Right renal pelvis (tissue), 4 donors: ENCODE data around the gene CCDC61. TPM values are rescaled to one million over a fixed set of nuclear protein-coding genes. Genes with fewer than 3 reads are reported as not detected.

ENCODE experiments used
- DNase-seq, 4 donors: peaks; one replicate each; pipeline ENCODE4 v3.0.0-alpha.2; 2013; ENCODE audit warnings: low read depth in 4 of 4, low spot score in 3 of 4, missing footprints in 1 of 4
- polyA plus RNA-seq, 4 donors: library from polyadenylated mRNA; unstranded; fragments of 120-200 nt; gene quantifications; one replicate each; pipeline ENCODE4 v1.2.1, GENCODE V29; 2013; ENCODE audit not compliant: insufficient read length in 4 of 4

CCDC61 gene
- polyA plus RNA-seq, 4 donors, result 10.6 to 14.6 (median 11.1) TPM

DNA sequence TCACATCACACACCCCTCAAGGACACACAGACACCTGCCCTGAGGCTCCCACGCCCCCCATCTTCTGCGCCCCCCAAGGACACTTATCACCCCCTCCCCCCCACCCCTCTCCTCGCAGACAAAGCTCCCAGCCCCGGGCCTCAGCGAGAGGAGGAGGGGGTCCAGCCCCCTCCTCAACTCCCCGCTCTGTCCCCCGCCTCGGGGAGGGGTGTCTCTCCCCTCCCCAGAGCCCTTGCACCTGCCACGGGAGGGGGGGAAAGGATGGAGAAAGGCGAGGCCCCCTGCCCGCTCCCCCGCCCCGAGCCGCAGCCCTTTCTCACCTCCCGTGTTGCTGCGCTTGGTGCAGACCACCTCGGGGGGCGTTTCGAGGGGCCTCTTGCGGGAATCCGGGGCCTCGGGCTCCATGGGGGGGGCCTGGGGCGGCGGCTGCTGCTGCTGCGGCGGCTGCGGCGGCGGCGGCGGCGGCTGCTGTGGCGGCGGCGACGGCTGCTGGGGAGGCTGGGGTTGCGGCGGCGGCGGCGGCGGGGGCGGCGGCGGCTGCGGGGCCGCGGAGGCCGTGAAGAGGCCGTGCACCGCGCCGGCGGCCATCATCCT lies 22.2 kb upstream of the CCDC61 start:
- DNase-seq, result no peak

DNA sequence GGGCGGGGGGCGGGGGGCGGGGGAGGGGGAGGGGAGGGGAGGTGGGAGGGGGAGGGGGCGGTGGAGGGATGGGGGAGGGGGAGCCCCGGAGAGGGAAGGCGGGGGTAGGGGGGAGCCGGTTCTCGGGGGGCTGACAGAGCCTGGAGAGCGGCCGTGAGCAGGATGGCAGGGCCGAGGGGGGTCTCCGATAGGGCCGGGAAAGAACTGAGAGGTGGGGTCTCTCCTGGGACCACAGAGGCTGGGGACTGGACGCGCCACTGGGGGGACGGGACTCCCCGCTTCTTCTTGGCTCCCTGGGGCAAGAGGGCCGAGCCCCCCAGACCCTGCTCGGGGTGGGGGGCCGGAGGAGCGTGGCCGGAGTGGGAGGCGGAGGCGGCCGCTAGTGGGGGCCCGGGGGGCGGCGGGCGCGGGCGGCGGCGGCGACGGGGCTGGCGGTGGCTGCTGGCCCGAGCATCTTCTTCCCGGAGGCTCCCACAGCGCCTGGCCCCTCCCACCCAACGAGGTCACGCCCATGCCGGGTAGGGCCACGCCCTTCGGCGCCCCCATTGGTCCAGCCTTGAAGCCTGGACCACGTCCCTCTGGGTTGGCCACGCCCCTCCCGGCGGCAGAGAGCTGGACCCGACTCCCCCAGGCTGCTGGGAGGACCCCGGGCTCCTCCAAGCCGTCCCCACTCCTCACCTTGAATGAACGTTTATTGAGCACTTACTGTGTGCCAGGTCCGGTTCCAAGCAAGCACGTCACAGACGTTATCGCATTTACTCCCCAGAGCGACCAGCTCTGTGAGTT lies 21.5 kb upstream of the CCDC61 start, which contains the start of gene NOVA2:
NOVA2 (minus strand) TSS at position 313 of the 786 bp plus-strand sequence. CDS start 514 bp downstream, outside the sequence.
- no peak for DNase-seq

DNA sequence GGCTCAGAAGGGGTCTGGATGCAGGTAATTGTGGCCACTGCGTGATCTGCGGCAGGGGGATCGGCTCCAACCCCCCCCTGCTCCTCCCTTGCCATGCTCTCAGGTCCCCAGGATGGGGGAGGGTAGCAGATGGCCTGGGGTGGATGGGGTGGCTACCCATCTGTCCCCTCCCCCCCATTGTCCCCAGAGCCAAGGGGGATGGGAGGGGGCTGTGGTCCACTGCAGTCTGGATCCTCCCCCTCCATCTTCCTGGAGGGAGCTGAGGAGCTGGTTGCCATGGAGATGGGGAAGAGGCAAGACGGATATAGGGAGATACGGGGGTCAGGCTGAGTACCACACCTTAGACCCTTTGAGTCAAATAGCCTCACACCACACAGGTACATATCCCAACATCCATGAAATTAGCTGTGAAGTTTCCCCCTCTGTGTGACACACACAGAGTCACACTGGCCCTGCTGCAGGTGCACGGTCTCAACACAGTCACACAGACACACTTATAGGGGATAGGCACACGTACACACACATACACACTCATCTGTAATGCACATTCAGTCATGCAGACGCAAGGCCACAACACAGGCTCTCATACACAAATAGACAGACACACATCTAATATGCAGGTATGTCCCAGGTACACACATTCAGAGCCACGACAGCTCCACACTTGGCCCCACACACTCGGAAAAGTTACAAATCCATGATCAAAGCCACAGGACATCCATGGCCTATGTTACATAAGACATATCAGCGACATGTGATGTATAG lies 19.8 kb upstream of the CCDC61 start:
- DNase-seq, result no peak

DNA sequence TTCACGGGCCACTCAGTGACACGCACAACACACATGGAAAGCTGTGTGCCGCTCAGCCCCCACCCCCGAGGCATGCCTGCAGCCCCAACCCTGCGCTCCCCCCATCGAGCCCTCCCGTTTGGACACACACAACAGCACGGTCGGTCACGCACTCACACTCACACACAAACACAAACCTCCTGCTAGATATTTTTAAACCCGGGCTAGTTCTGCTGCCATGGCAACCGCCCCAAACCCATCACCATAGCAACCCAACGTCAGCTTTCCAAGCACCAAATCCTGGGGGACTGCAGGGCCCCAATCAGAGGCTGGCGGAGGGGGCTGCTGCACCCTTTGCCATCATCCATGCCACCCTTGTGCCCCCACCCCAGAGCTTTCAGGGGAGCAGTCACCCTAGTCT lies 19.1 kb upstream of the CCDC61 start:
- DNase-seq, result no peak

DNA sequence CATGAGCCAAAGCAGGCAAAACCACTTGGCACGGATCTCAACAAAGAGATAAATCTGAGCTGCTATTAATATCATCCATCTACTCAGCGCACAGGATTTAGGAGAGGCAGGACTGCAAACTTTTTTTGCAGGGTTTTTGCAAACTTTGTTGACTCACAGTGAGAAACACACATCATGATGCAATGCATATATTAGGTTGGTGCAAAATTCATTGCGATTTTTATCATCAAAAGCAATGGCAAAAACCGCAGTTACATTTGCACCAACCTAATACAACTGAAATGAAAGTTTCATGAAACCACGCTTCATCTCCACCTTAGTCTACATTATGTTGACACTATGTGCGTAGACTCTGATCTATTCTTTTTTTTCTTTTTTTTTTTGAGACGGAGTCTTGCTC lies 17.1 kb upstream of the CCDC61 start:
- DNase-seq, result no peak

DNA sequence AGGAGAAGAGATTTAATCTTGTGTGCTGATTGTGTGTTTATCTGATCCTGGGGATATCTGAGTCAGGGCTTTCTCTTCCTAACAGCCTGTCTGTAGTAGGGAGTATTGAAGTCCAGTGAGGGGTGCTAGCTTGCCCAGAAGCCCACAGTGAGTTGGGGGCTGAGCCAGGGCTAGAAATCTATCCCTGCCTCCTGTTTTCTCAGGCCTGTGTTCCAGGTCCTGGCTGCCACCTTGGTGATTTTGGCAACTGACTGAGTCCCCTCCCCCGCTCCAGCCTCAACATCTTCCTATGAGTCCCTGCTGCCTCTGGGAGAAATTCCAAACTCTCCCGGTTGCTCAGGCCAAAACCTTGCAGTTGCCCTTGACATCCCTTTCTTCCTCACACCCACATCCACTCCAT lies 13.9 kb upstream of the CCDC61 start:
- DNase-seq, result no peak

DNA sequence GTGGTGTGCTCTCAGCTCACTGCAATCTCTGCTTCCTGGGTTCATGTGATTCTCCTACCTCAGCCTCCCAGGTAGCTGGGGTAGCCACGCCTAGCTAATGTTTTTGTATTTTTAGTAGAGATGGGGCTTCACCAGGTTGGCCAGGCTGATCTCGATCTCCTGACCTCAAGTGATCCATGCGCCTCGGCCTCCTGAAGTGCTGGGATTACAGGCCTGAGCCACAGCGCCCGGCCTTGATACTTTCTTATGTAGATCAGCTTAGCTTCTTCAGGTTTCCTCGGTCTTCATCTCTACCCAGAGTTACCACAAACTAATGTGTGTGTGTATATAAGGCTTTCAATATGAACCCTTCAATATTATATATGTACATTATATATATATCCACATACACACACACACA lies 9.9 kb upstream of the CCDC61 start:
- DNase-seq, result no peak

DNA sequence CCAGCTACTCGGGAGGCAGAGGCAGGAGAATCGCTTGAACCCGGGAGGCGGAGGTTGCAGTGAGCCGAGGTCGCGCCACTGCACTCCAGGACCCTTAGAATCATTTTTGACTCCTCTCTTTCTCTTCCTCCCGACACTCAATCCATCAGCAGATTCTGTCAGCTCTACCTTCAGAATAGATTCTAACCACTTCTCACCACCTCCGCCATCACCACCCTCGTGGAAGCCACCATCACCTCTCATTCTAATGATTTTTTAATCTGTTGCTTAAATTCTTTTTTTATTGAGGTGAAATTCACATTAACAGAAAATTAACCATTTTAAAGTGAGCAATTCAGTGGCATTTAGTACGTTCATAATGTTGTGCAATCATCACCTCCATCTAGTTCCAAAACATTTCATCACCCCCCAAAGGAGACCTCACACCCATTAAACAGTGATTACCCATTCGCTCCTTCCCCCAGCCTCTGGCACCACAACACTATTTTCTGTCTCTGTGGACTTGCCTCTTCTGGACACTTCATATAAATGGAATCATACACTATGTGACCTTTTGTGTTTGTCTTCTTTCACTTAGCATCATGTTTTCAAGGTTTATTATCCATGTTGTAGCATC lies 5.0 kb upstream of the CCDC61 start:
- DNase-seq, result no peak

DNA sequence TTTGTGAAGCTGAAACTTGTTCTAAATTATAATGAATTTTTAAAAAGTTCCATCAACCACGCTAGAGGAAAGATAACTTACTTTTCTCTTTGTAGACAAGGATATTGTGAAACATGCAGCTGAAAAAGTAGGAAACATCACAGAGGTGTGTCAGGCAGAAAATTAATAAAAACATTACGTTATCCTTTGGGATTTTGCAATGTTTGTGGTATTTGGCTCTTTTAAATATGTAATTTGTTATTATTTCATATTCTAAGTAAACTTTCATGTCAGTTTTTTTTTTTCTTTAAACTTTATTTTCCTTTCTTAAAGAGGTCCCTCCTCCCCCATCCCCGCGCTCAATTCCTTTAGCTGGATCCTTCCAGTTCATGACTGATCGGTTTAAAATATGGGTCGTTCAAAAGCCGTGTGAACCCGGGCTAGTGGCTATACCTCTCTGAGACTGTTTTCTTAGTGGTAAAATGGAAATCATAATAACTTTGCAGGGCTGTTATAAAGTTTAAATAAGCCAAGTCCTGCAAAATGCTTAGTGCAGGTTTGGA lies 740 bp upstream of the CCDC61 start:
- no peak for DNase-seq

DNA sequence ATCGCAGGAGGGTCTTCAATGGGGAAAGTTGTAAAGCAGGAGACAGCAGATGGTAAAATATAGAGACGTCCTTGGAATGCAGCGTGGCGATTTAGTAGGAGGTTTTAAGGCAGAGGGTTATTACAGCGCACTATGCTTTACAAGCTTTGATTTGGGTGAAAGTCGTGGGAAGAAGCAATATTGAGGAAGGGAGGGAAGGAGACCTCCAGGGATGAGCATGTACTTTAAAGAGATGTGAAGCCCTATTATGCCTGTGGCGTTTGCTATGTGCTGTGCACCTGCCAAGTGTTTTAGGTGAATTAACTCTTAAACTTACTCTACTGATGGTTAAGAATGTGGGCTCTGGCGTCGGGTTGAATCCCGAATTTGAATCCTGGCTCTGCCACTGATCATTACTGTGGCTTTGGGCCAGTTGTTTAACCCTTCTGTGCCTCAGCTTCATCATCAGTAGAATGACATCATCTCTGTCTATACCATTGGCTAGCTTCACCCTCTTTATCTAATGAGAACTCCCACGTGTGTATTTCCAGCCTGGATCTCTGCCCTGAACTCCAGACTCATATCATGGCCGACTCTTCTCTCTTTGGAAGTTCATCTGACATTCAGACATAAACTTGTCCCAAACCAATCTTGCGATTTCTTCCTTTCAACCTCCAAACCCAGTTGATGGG lies 583 bp downstream of the CCDC61 start:
- DNase-seq, result no peak

DNA sequence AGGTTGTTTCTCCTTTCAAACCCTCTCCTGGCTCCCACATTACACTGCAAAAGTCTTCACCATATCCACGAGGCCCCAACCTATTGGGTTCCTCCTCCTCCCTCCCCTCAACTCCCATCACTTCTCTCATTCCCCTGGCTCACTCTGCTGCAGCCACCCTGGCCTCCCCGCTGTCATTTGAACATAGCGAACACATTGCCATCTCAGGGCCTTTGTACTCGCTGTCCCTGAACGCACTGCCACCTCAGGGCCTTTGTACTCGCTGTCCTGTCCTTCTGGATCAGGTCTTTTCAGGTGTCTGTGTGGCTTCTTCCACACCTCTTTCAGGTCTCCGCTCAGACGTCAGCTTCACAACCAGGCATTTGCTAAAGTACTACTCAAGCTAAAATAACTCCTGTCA lies 1.7 kb downstream of the CCDC61 start:
- no peak for DNase-seq

DNA sequence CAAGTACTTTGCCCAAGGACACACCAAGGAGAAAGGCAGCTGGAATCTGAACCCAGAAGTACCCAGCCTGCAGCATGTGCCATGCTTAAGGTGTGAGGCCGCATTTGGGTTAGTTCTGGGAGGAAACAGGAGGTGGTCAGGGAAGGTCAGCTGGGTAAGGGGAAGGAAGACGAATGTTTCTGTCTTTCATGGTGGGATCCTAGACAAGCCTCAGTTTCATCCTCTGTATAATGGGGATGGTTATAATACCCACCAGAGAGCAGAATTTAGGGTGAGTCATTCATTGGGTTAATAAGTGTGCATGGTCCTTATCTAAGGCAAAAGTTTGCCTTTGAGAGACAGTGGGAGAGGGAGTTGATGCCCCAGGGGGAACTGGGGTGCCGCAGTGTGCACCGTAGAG lies 3.6 kb downstream of the CCDC61 start:
- no peak for DNase-seq

DNA sequence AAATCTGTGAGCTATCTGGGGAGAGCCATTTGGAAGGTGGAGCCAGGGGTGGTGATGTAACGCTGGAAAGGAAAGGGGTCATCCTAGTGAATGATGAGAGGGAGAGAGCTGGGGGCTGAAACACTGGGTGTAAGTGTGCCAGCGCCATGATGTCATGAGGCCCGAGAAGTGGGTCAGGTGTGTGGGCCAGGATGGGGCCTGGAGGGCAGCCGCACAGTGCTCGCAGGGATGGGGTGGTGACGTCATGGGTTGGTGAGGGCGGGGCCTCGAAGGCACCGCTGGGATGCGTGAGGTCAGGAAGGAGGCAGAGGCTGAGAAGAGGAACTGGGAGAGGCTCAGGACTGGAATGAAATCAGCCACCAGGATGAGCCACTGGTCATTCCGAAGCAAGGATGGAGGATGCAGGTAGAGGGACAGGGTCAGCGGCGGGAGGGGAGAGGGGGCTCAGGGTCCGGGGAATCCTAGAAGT lies 4.4 kb downstream of the CCDC61 start:
- no peak for DNase-seq

DNA sequence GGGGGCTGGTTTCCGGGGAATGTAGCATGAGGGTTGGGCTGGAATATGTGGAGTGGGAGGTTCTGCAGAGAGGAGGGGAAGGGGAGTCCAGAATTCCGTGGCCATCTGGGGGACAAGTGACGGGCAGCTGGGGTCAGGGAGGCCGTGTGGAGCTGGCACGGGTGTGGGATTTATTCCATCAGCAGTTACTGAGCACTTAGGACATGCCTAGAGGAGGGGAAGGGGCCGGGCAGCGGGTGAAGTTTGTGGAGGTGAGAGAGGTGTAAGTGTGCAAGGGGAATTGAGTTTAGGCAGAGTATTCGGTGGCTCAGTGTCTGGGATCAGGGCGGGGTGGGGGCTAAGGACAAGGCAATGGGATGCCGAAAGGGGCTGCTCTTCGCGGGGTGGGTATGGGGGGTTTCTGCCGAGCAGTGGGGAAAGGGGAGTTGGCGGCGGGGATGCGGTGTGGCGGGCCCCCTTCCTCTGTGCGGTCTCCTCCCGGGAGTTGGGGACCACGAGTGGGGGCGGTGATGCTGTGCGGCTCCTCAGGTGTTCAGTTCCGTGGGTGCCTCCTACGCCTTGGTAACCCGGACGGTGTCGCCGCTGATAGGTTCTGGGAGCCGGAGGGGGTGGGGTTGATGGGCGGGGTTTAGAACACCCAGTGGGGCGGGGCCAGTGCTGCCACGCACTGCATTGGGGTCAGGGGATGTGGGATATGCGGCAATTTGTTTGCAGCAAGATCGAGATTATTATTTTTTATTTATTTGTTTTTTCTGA lies 5.4 kb downstream of the CCDC61 start:
- no peak for DNase-seq

DNA sequence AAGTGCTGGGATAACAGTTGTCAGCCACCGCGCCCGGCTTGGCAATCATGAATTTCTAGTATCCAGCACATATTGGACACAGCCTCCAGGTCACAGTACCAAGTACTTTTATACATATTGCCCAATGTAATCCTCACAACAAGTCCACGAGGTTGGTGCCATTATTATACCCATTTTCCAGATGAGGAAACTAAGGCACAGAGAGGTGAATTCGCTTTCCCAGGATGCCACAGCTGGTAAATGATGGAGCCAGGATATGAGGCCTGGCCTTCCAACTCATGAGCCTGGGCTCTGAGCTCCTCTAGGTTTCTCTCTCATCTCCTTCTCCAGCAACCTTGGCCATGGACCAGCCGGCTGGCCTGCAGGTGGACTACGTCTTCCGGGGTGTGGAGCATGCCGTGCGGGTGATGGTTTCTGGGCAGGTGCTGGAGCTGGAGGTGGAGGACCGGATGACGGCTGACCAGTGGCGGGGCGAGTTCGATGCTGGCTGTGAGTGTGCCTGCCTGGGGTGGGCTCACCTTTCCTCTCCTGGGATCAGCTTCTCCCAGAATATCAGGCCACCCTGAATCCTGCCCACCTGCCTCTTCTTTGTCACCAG lies 7.5 kb downstream of the CCDC61 start:
- DNase-seq, result no peak

DNA sequence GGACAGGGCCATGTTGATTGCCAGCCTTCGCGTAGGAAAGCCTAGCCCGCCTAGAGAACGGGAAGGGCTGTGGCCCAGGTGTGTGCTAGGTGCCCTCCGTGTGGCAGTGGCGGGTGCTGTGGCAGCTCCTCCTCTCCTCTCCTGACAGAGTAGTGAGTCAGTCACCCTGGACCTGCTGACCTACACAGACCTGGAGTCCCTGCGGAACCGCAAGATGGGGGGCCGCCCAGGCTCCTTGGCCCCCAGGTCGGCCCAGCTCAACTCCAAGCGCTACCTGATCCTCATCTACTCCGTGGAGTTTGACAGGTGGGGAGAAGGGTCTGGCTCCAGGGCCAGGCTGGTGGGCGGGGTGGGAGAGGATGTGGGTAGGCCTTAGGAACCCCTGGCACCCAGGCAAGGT lies 11.1 kb downstream of the CCDC61 start:
- DNase-seq, result no peak

DNA sequence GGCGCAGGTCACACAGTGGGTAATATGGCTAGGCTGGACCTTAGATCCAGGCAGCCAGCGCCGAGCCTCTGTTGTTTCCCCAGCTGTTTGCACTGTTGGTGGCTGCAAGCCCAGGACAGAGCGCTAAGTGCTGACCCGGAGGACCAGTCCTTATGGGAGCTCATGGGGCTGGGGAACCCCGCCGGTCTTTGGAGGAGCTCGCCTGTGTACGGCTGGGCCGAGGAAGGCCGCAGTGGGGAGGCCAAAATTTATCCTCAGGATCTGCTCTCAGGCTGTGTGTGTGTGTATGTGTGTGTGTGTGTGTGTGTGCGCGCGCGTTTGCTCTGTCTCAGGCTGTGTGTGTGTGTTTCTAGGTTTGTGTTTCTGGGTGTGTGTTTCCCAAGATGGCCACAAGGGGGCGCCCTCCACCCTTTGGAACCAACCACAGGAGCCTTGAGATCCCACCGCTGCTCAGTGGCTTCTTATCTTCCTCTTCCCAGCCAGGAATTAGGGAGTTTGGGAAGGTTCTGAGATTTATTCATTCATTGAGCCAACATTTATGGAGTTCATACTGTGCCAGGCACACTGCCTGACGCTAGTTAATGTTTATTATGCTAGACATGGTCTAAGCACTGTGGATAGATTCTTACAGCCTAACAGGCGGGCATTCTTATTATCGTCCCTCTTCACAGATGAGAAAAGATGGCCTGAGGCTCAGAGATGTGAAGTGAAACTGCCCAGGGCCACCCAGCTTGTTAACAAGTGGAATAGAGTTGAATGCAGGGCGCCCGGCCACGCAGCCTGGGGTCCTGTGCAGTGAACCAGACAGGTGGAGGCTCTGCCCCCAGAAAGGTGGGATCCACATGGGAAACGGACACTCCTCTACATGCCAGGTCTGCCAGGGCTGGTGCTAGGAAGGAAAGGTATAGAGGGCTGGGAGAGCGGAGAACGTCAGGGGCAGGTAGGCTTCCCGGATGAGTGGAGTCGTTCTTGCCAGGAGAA lies 14.6 kb downstream of the CCDC61 start:
- no peak for DNase-seq

DNA sequence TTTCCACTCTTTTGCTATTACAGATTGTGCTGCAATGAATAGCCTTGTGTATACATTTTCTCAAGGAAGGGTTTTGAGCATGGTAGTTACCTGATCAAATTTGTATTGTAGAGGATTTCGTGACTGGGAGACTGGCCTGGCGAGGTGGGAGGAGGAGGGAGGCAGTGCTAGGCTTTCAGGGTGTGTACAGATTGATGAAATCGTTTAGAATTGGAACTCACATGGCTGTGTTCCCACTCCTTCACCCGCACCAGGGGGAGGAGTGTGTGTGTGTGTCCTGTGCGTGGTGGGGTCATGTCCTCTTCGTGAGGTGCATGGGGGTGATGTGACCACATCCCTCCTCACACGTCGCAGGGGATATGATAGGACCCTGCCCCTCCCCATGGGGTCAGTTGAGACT lies 19.3 kb downstream of the CCDC61 start:
- DNase-seq, result no peak
